Neural progenitor cell (in vitro differentiated cells): ENCODE results near the gene CDH13. TPM values are rescaled to one million over a fixed set of nuclear protein-coding genes. Genes with fewer than 3 reads are reported as not detected.

Source experiments
- DNase-seq: peaks from one replicate; pipeline ENCODE4 v3.0.0-alpha.2; 2016; ENCODE audit warnings: low spot score
- H2AFZ ChIP-seq: fragments of 200-600 bp; sonication (generic); replicated peaks from 2 replicates; pipeline ENCODE4 v1.6.1; 2016; ENCODE audit warnings: antibody characterized with exemption
- H3F3A ChIP-seq: fragments of 200-600 bp; sonication (generic); 2 replicates; pipeline ENCODE4 v1.6.1; 2016; ENCODE audit warnings: antibody characterized with exemption, low read depth
- H3K27ac ChIP-seq: fragments of 200-600 bp; sonication (generic); 2 replicates; pipeline ENCODE4 v1.5.1; 2016; ENCODE audit warnings: mild to moderate bottlenecking
- H3K27me3 ChIP-seq: fragments of 200-600 bp; sonication (generic); 2 replicates; pipeline ENCODE4 v1.6.1; 2016; ENCODE audit warnings: mild to moderate bottlenecking, moderate library complexity
- H3K36me3 ChIP-seq: fragments of 200-600 bp; sonication (generic); 2 replicates; pipeline ENCODE4 v1.5.1; 2016
- H3K4me1 ChIP-seq: fragments of 200-600 bp; sonication (generic); 2 replicates; pipeline ENCODE4 v1.6.1; 2016; ENCODE audit warnings: mixed run types
- H3K4me2 ChIP-seq: fragments of 200-600 bp; sonication (generic); 2 replicates; pipeline ENCODE4 v1.6.1; 2016
- H3K4me3 ChIP-seq: fragments of 200-600 bp; sonication (generic); 2 replicates; pipeline ENCODE4 v1.5.1; 2016
- H3K79me2 ChIP-seq: fragments of 200-600 bp; sonication (generic); 2 replicates; pipeline ENCODE4 v1.6.1; 2016; ENCODE audit warnings: low read depth
- H3K9ac ChIP-seq: fragments of 200-600 bp; sonication (generic); 2 replicates; pipeline ENCODE4 v1.6.1; 2016
- H3K9me3 ChIP-seq: fragments of 200-600 bp; sonication (generic); 2 replicates; pipeline ENCODE4 v1.5.1; 2016; ENCODE audit warnings: low read depth
- H4K20me1 ChIP-seq: fragments of 200-600 bp; sonication (generic); 2 replicates; pipeline ENCODE4 v1.6.1; 2016; ENCODE audit warnings: low read depth
- H3K27ac Mint-ChIP-seq: 3 replicates; pipeline ENCODE4 v1.8.0; 2021; ENCODE audit warnings: mixed read lengths
- H3K27me3 Mint-ChIP-seq: 2 replicates; pipeline ENCODE4 v1.8.0; 2022; ENCODE audit warnings: low read depth, mild to moderate bottlenecking, inconsistent platforms, moderate library complexity, mixed read lengths; ENCODE audit not compliant: insufficient read depth
- H3K36me3 Mint-ChIP-seq: 3 replicates; pipeline ENCODE4 v1.8.0; 2021; ENCODE audit warnings: mixed read lengths
- H3K4me1 Mint-ChIP-seq: 3 replicates; pipeline ENCODE4 v1.8.0; 2021; ENCODE audit warnings: mixed read lengths
- H3K4me3 Mint-ChIP-seq: 3 replicates; pipeline ENCODE4 v1.8.0; 2021; ENCODE audit warnings: mild to moderate bottlenecking, moderate library complexity, mixed read lengths
- H3K9me3 Mint-ChIP-seq: 3 replicates; pipeline ENCODE4 v1.8.0; 2020; ENCODE audit warnings: mixed read lengths
- EZH2 ChIP-seq: fragments of 200-600 bp; sonication (generic); IDR thresholded peaks from 2 replicates; pipeline ENCODE4 v1.6.1; 2017; ENCODE audit warnings: antibody characterized with exemption, mild to moderate bottlenecking, moderate library complexity
- EZH2phosphoT487 ChIP-seq: fragments of 200-600 bp; sonication (generic); IDR thresholded peaks from 2 replicates; pipeline ENCODE4 v1.6.1; 2017; ENCODE audit warnings: antibody characterized with exemption
- total RNA-seq: library from RNA; depleted of rRNA; stranded (reverse); fragments of >200 nt; gene quantifications from 2 replicates; pipeline ENCODE4 v1.2.3, GENCODE V29; 2015; ENCODE audit warnings: low replicate concordance
- TF ChIP-seq, protein P1 (sequence below): fragments of 200-600 bp; sonication (generic); IDR thresholded peaks from 2 replicates; pipeline ENCODE4 v1.5.1; 2017; ENCODE audit warnings: antibody characterized with exemption, mild to moderate bottlenecking

The CDH13 gene
- total RNA-seq, 1 donor from 2014 or later = 3.0 TPM

GRCh38 chr16:83817022-83817421, 1190.3 kb downstream of the CDH13 start:
- no peaks in the 10 kb centered on the region for H3K27me3 ChIP-seq
- DNase-seq = no peak
- H3K79me2 ChIP-seq = no peaks in the 10 kb centered on the region
- H3K9ac ChIP-seq = no peak overlapping the region
- H3K27ac Mint-ChIP-seq = no peak overlapping the region
- no peak overlapping the region for H2AFZ ChIP-seq
- H3K36me3 ChIP-seq = no peaks in the 10 kb centered on the region
- H3K36me3 Mint-ChIP-seq = peaks cover 9% of the 10 kb centered on the region
- H3K4me1 Mint-ChIP-seq = peaks cover 31% of the 10 kb centered on the region
- TF ChIP-seq, protein P1, sequence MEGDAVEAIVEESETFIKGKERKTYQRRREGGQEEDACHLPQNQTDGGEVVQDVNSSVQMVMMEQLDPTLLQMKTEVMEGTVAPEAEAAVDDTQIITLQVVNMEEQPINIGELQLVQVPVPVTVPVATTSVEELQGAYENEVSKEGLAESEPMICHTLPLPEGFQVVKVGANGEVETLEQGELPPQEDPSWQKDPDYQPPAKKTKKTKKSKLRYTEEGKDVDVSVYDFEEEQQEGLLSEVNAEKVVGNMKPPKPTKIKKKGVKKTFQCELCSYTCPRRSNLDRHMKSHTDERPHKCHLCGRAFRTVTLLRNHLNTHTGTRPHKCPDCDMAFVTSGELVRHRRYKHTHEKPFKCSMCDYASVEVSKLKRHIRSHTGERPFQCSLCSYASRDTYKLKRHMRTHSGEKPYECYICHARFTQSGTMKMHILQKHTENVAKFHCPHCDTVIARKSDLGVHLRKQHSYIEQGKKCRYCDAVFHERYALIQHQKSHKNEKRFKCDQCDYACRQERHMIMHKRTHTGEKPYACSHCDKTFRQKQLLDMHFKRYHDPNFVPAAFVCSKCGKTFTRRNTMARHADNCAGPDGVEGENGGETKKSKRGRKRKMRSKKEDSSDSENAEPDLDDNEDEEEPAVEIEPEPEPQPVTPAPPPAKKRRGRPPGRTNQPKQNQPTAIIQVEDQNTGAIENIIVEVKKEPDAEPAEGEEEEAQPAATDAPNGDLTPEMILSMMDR = no peak
- TF ChIP-seq EZH2 = no peak
- TF ChIP-seq EZH2phosphoT487 = no peak
- H3K27ac ChIP-seq = no peak overlapping the region
- peaks cover 6% of the 10 kb centered on the region for H3K27me3 Mint-ChIP-seq
- no peaks in the 10 kb centered on the region for H3K9me3 ChIP-seq
- H3K4me3 Mint-ChIP-seq = no peak overlapping the region
- no peaks in the 10 kb centered on the region for H4K20me1 ChIP-seq
- H3K9me3 Mint-ChIP-seq = no peaks in the 10 kb centered on the region
- H3F3A ChIP-seq = peaks cover 24% of the 10 kb centered on the region
- no peak overlapping the region for H3K4me2 ChIP-seq
- no peak overlapping the region for H3K4me3 ChIP-seq
- peaks cover 20% of the 10 kb centered on the region for H3K4me1 ChIP-seq

DNA sequence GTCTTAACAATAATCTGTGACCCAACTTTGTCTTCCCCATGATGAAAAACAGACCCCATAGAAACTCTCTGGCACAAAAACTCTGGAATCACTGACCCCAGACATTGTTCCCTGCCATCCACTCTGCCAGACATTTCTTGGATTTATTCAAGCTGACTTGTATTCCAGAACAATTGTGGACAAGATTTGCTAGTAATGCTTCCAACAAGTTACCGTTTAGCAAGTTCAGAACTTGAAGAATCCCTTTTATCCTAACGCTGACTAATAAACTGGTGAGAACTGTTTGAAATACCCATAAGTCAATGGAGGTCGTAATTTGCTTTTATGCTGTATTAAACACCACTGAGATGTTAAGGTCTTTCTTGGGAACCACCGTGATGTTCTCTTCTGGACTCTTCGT, 1191.5 kb downstream of the CDH13 start:
- Histone ChIP-seq H3K9me3 (no peaks in the 10 kb centered on the region), H3K79me2 (no peaks in the 10 kb centered on the region), H3K36me3 (no peaks in the 10 kb centered on the region), H3K9ac (no peak overlapping the region), H4K20me1 (no peaks in the 10 kb centered on the region), H3K27me3 (no peaks in the 10 kb centered on the region), H3K27ac (no peak overlapping the region), H3K4me1 (peaks cover 19% of the 10 kb centered on the region), H3K4me3 (no peak overlapping the region), H2AFZ (no peak overlapping the region), H3F3A (peaks cover 17% of the 10 kb centered on the region), H3K4me2 (no peak overlapping the region)
- Mint-ChIP-seq H3K36me3 (no peaks in the 10 kb centered on the region), H3K9me3 (no peaks in the 10 kb centered on the region), H3K4me3 (no peak overlapping the region), H3K27me3 (peaks cover 8% of the 10 kb centered on the region), H3K27ac (no peak overlapping the region), H3K4me1 (peaks cover 26% of the 10 kb centered on the region)
- DNase-seq = no peak
- TF ChIP-seq, protein P1 = no peak
- TF ChIP-seq EZH2 (no peak), EZH2phosphoT487 (no peak)

- Mint-ChIP-seq H3K4me1 (peaks cover 15% of the 10 kb centered on the region), H3K4me3 (no peak overlapping the region)
- TF ChIP-seq EZH2 (no peak), EZH2phosphoT487 (no peak)
- TF ChIP-seq, protein P1 = no peak
These were observed 1192.6 kb downstream of the CDH13 start for GRCh38 chr16:83819361-83819760.

More at GRCh38 chr16:83819361-83819760, 1192.6 kb downstream of the CDH13 start:
- Histone ChIP-seq H3K27ac (no peak overlapping the region), H2AFZ (no peak overlapping the region), H3K4me1 (peaks cover 8% of the 10 kb centered on the region), H4K20me1 (no peaks in the 10 kb centered on the region), H3K27me3 (no peaks in the 10 kb centered on the region), H3K79me2 (no peaks in the 10 kb centered on the region), H3K4me3 (no peak overlapping the region), H3K4me2 (no peak overlapping the region), H3K9ac (no peak overlapping the region), H3K9me3 (no peaks in the 10 kb centered on the region), H3K36me3 (no peaks in the 10 kb centered on the region), H3F3A (peaks cover 7% of the 10 kb centered on the region)
- no peaks in the 10 kb centered on the region for H3K9me3 Mint-ChIP-seq
- peaks cover 8% of the 10 kb centered on the region for H3K27me3 Mint-ChIP-seq
- no peaks in the 10 kb centered on the region for H3K36me3 Mint-ChIP-seq
- no peak overlapping the region for H3K27ac Mint-ChIP-seq
- no peak for DNase-seq
